GM12878 (cell line): Measurements from ENCODE around the gene KIAA1671. TPM values are rescaled to one million over a fixed set of nuclear protein-coding genes. Genes with fewer than 3 reads are reported as not detected.

ENCODE experiments used
- ATAC-seq: fragments of 200-7000 bp; cut with Tn5 transposase; 3 replicates; pipeline ENCODE4 v1.9.1; 2020; ENCODE audit warnings: mild to moderate bottlenecking, moderate library complexity
- BruUV-seq: library from RNA; stranded (reverse); fragments of 400-500 nt; replicated peaks from 2 replicates; lab custom pipeline; 2021; lab: Mats Ljungman, UMichigan
- CTCF ChIA-PET: fragments of 300-600 bp; sonication (Branson Sonifier 250); formaldehyde crosslinking; extraction: SDS; loops from one replicate; lab custom pipeline; 2021; ENCODE audit warnings: inconsistent platforms; lab: Yijun Ruan, JAX
- POLR2A ChIA-PET: fragments of 350-600 bp; formaldehyde crosslinking; extraction: SDS; loops from one replicate; lab custom pipeline; 2021; ENCODE audit warnings: inconsistent platforms; lab: Charles Lee
- RAD21 ChIA-PET: fragments of 300-600 bp; sonication (Branson Sonifier 250); formaldehyde crosslinking; loops from one replicate; lab custom pipeline; 2023; ENCODE audit warnings: antibody characterized with exemption; ENCODE audit not compliant: unreplicated experiment; lab: Charles Lee
- SMC1A ChIA-PET: fragments of 300-600 bp; sonication (Branson Sonifier 250); formaldehyde crosslinking; loops from one replicate; lab custom pipeline; 2023; ENCODE audit not compliant: unreplicated experiment, uncharacterized antibody; lab: Charles Lee
- DNase-seq: peaks from one replicate; pipeline ENCODE4 v3.0.0-alpha.2; 2011; ENCODE audit warnings: low read depth, low spot score
- FAIRE-seq: peaks from 3 replicates; lab custom pipeline; 2011; peaks lifted over from hg19 to GRCh38; lab: Jason Lieb, UNC
- H2AFZ ChIP-seq: 2 replicates; pipeline ENCODE4 v1.6.0; 2011; ENCODE audit warnings: low read depth, low read length, control low read depth; ENCODE audit not compliant: control insufficient read depth
- H3K27ac ChIP-seq: 2 replicates; pipeline ENCODE4 v1.5.1; 2011; ENCODE audit warnings: control low read depth; ENCODE audit not compliant: control insufficient read depth, insufficient read depth
- H3K27me3 ChIP-seq, 2 experiments: replicated peaks in 1 of 2; 2 replicates each; pipeline versions ENCODE4 v1.6.0 to v1.6.1; 2011; ENCODE audit warnings: low read length in 1 of 2; ENCODE audit not compliant: control insufficient read depth in 2 of 2, insufficient read depth in 2 of 2
- H3K36me3 ChIP-seq, 2 experiments: 2 replicates each; pipeline ENCODE4 v1.5.1; 2011; ENCODE audit warnings: low read length in 1 of 2; ENCODE audit not compliant: control insufficient read depth in 2 of 2, insufficient read depth in 2 of 2
- H3K4me1 ChIP-seq: 2 replicates; pipeline ENCODE4 v1.6.1; 2011; ENCODE audit warnings: mild to moderate bottlenecking, low read length, moderate library complexity, mixed read lengths; ENCODE audit not compliant: control insufficient read depth, insufficient read depth
- H3K4me2 ChIP-seq: 2 replicates; pipeline ENCODE4 v1.6.0; 2011; ENCODE audit warnings: control low read depth; ENCODE audit not compliant: control insufficient read depth, insufficient read depth
- H3K4me3 ChIP-seq: fragments of 200-600 bp; sonication (generic); 2 replicates; pipeline ENCODE4 v1.5.1; 2016
- H3K79me2 ChIP-seq: 2 replicates; pipeline ENCODE4 v1.6.0; 2011; ENCODE audit warnings: low read length; ENCODE audit not compliant: control insufficient read depth, insufficient read depth
- H3K9ac ChIP-seq: 2 replicates; pipeline ENCODE4 v1.8.0; 2011; ENCODE audit warnings: low read length, control low read depth, mixed read lengths; ENCODE audit not compliant: control insufficient read depth, insufficient read depth
- H3K9me3 ChIP-seq: replicated peaks from 3 replicates; pipeline ENCODE4 v1.5.1; 2011; ENCODE audit warnings: mild to moderate bottlenecking, low read length; ENCODE audit not compliant: control insufficient read depth, insufficient read depth
- H4K20me1 ChIP-seq: 2 replicates; pipeline ENCODE4 v1.6.0; 2011; ENCODE audit not compliant: control insufficient read depth, insufficient read depth
- DPF2 ChIP-seq: fragments of 450-650 bp; IDR thresholded peaks from 2 replicates; pipeline ENCODE4 v1.6.1; 2017; ENCODE audit warnings: mild to moderate bottlenecking
- LARP7 ChIP-seq: fragments of 450-650 bp; IDR thresholded peaks from 2 replicates; pipeline ENCODE4 v1.6.1; 2017; ENCODE audit warnings: mild to moderate bottlenecking
- MTA2 ChIP-seq: fragments of 450-650 bp; IDR thresholded peaks from 2 replicates; pipeline ENCODE4 v1.6.1; 2016; ENCODE audit warnings: low read depth, mild to moderate bottlenecking, moderate library complexity
- PAX5 ChIP-seq: IDR thresholded peaks from 2 replicates; pipeline ENCODE4 v1.6.1; 2011; ENCODE audit warnings: low read depth, low read length, borderline replicate concordance
- RELA ChIP-seq: fragments of 450-650 bp; IDR thresholded peaks from 2 replicates; pipeline ENCODE4 v1.8.0; 2014; ENCODE audit warnings: borderline replicate concordance; ENCODE audit not compliant: partially characterized antibody
- SUPT20H ChIP-seq: IDR thresholded peaks from 2 replicates; pipeline ENCODE4 v1.6.1; 2011; ENCODE audit warnings: low read depth, mild to moderate bottlenecking, low read length, moderate library complexity, borderline replicate concordance; ENCODE audit not compliant: control insufficient read depth
- SUZ12 ChIP-seq: fragments of 200-600 bp; sonication (generic); IDR thresholded peaks from one replicate; pipeline ENCODE4 v1.6.1; 2018; ENCODE audit warnings: antibody characterized with exemption, mild to moderate bottlenecking; ENCODE audit not compliant: unreplicated experiment
- WGBS: methylation state at CpG from one replicate; pipeline ENCODE4 v1.1.6; 2016; ENCODE audit warnings: low lambda C conversion rate; ENCODE audit not compliant: insufficient replicate concordance, insufficient coverage; ENCODE audit errors: missing lambda C conversion rate; 5-methylcytosine and 5-hydroxymethylcytosine counted together
- in situ Hi-C: fragments of 300-500 bp; cut with MboI; formaldehyde crosslinking; loops from 9 replicates; pipeline ENCODE4 v1.14.3; 2018; ENCODE audit warnings: mixed read lengths
- intact Hi-C: fragments of 100-400 bp; cut with micrococcal nuclease; formaldehyde crosslinking; loops from one replicate; pipeline ENCODE4 v1.14.2; 2022; ENCODE audit not compliant: unreplicated experiment
- polyA plus RNA-seq, 11 experiments: library from polyadenylated mRNA; depleted of rRNA in 4 of 11; unstranded in 6 of 11; stranded (reverse) in 5 of 11; fragments of >200 nt; fragmentation: Nextera tagmentation in 4 of 11; fragmentation: Illumina TruSeq in 1 of 11; extraction: Ambion mirVana in 4 of 11; extraction: Trizol in 1 of 11; gene quantifications; 1 replicate in 1 of 11; 2 replicates in 10 of 11; pipeline versions ENCODE4 v1.2.1 to v1.2.3, GENCODE V29; 2011 to 2016; ENCODE audit warnings: inconsistent platforms in 2 of 11, missing spikeins in 2 of 11, low read depth in 1 of 11
- total RNA-seq, 4 experiments: library from RNA; depleted of rRNA in 3 of 4; stranded (reverse); fragments of >200 nt in 3 of 4; fragmentation: Illumina TruSeq in 1 of 4; extraction: Trizol in 1 of 4; gene quantifications; 2 replicates each; pipeline versions ENCODE4 v1.2.1 to v1.2.3, GENCODE V29; 2013 to 2021
- TF ChIP-seq, protein P1 (sequence below): fragments of 450-650 bp; IDR thresholded peaks from 2 replicates; pipeline ENCODE4 v1.6.1; 2016; ENCODE audit warnings: mild to moderate bottlenecking

The KIAA1671 gene
- total and polyA plus RNA-seq, 10 of the 15 experiments (the other 5 are each of a cell fraction or from before 2014, with no cell fraction given) = 0.05 to 2.7 (median 0.33) TPM

GRCh38 chr22:25069758-25070481, 117.4 kb downstream of the KIAA1671 start:
- Histone ChIP-seq H3K9me3 (no peaks in the 10 kb centered on the region), H3K9ac (peak overlapping the region; percentile 19; the same call in 1 of the 2 replicates), H3K4me1 (peaks cover 28% of the 10 kb centered on the region), H4K20me1 (no peaks in the 10 kb centered on the region), H3K27ac (peak overlapping the region; percentile 11; the same call in 1 of the 2 replicates), H3K4me3 (peak overlapping the region; percentile 60; the same call in 1 of the 2 replicates), H2AFZ (no peak overlapping the region), H3K27me3 (no peaks in the 10 kb centered on the region), H3K79me2 (no peaks in the 10 kb centered on the region), H3K4me2 (peak overlapping the region; percentile 41), H3K36me3 (no peaks in the 10 kb centered on the region)
- ChIA-PET CTCF (interaction anchor here (1.0 to 5.6 kb wide), 6 partner anchors 10 to 41 kb away, joined by 3 to 48 read pairs (median 4); no protein-coding TSS in a partner anchor), RAD21 (interaction anchor here (0.7 to 1.9 kb wide), 4 partner anchors 11 to 64 kb away, joined by 3 to 7 read pairs (median 4); no protein-coding TSS in a partner anchor), SMC1A (interaction anchor here (1.2 to 3.1 kb wide), 6 partner anchors 9 to 21 kb away, joined by 3 to 14 read pairs (median 4); no protein-coding TSS in a partner anchor), POLR2A (interaction anchor here (1.4 to 1.9 kb wide), 2 partner anchors 8 to 17 kb away, joined by 4 to 5 read pairs; no protein-coding TSS in a partner anchor)
- TF ChIP-seq SUZ12 = no peak
- no peak for TF ChIP-seq LARP7
- TF ChIP-seq, protein P1, sequence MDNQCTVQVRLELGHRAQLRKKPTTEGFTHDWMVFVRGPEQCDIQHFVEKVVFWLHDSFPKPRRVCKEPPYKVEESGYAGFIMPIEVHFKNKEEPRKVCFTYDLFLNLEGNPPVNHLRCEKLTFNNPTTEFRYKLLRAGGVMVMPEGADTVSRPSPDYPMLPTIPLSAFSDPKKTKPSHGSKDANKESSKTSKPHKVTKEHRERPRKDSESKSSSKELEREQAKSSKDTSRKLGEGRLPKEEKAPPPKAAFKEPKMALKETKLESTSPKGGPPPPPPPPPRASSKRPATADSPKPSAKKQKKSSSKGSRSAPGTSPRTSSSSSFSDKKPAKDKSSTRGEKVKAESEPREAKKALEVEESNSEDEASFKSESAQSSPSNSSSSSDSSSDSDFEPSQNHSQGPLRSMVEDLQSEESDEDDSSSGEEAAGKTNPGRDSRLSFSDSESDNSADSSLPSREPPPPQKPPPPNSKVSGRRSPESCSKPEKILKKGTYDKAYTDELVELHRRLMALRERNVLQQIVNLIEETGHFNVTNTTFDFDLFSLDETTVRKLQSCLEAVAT = 0 out of 2 replicates have a peak, but pooled peaks have one; percentile 38
- TF ChIP-seq SUPT20H = no peak
- no peak for TF ChIP-seq PAX5
- no peak for TF ChIP-seq MTA2
- no peak for TF ChIP-seq RELA
- TF ChIP-seq DPF2 = peak; percentile 39; the same call in 1 of the 2 replicates
- no peak for DNase-seq
- no peak for FAIRE-seq
- ATAC-seq = peak; percentile 50
- in situ Hi-C loops = no loop called here
- BruUV-seq = no TSS peak
- intact Hi-C loops = no loop called here
- 11% methylated on average over 29 of the region's 29 CpGs for WGBS
